Adrenal gland (tissue), 12 donors: ENCODE measurements around the gene CNKSR1. TPM values are rescaled to one million over a fixed set of nuclear protein-coding genes. Genes with fewer than 3 reads are reported as not detected.

Source experiments
- DNase-seq, 7 donors: peaks; one replicate each; pipeline ENCODE4 v3.0.0-alpha.2; 2019 to 2020
- H3K27ac ChIP-seq, 5 donors: fragments of 200-600 bp; sonication (generic) in 4 of 5; 1 replicate in 3 of 5; 2 replicates in 2 of 5; pipeline versions ENCODE4 v1.5.1 to v1.8.0; 2016 to 2020; ENCODE audit warnings: mild to moderate bottlenecking in 1 of 5
- H3K27me3 ChIP-seq: fragments of 200-600 bp; 2 replicates; pipeline ENCODE4 v1.8.0; 2021
- H3K36me3 ChIP-seq, 2 donors: fragments of 200-600 bp; replicated peaks in 1 of 2; 1 replicate in 1 of 2; 2 replicates in 1 of 2; pipeline versions ENCODE4 v1.5.1 to v1.8.0; 2018 to 2022
- H3K4me1 ChIP-seq, 2 donors: fragments of 200-600 bp; replicated peaks in 1 of 2; 1 replicate in 1 of 2; 2 replicates in 1 of 2; pipeline versions ENCODE4 v1.5.1 to v1.8.0; 2018 to 2021
- H3K4me3 ChIP-seq, 4 donors: fragments of 200-600 bp; sonication (generic) in 3 of 4; one replicate each; pipeline ENCODE4 v1.5.1; 2016 to 2018
- H3K9me3 ChIP-seq, 3 donors: fragments of 200-600 bp; sonication (generic) in 1 of 3; replicated peaks in 1 of 3; 1 replicate in 2 of 3; 2 replicates in 1 of 3; pipeline versions ENCODE4 v1.5.1 to v1.8.0; 2016 to 2021
- CTCF ChIP-seq, 6 experiments: fragments of 450-650 bp in 4 of 6; fragments of 200-600 bp in 2 of 6; sonication (generic) in 1 of 6; IDR thresholded peaks; 1 replicate in 5 of 6; 2 replicates in 1 of 6; pipeline versions ENCODE4 v1.5.1 to v1.8.0; 2016 to 2021; ENCODE audit warnings: antibody characterized with exemption in 6 of 6, mild to moderate bottlenecking in 2 of 6, moderate library complexity in 1 of 6
- POLR2A ChIP-seq, 2 donors: fragments of 450-650 bp; IDR thresholded peaks; one replicate each; pipeline ENCODE4 v1.6.1; 2017; ENCODE audit warnings: antibody characterized with exemption in 2 of 2, mild to moderate bottlenecking in 2 of 2, moderate library complexity in 1 of 2
- WGBS, 4 donors: extraction: QIAGEN DNeasy Blood & Tissue Kit in 2 of 4; methylation state at CpG; one replicate each; pipeline versions ENCODE4 v1.1.5 to v1.1.7; 2013 to 2017; 5-methylcytosine and 5-hydroxymethylcytosine counted together
- intact Hi-C, 2 donors: fragments of 100-400 bp; cut with DNase I; formaldehyde crosslinking; loops; one replicate each; pipeline versions ENCODE4 v1.14.1 to v1.15.0; 2022 to 2023
- polyA plus RNA-seq, 3 donors: library from polyadenylated mRNA; stranded (reverse); fragments of 200-250 nt in 2 of 3; fragments of 350-450 nt in 1 of 3; fragmentation: Illumina TruSeq in 1 of 3; extraction: RNeasy Lipid Tissue Mini Kit (QIAGEN cat#74804) in 1 of 3; gene quantifications; one replicate each; pipeline ENCODE4 v1.2.3, GENCODE V29; 2013 to 2014
- total RNA-seq, 9 donors: library from RNA; depleted of rRNA in 4 of 9; stranded (reverse); fragments of >200 nt in 4 of 9; fragments of 120-200 nt in 1 of 9; fragmentation: NEBNext Ultra II Directional in 1 of 9; extraction: Animal tissue kit (Norgen Biotek cat#: 25700) in 1 of 9; gene quantifications; one replicate each; pipeline versions ENCODE4 v1.1.0 to v1.2.4, GENCODE V29; 2013 to 2023
- donor health status: healthy with polysubstance abuse.
- donor health status: Bipolar disorder and iron deficiency.
- donor health status: DM: yes; HTN: yes; CAD: no.
- donor health status: DM: no; HTN: no; CAD: no.
- donor health status: DM: no; HTN: no; CAD: no.
- donor health status: DM: yes; HTN: yes; CAD: no.

The CNKSR1 gene
- total and polyA plus RNA-seq, 12 donors = 0.17 to 2.1 (median 0.35) TPM; not detected in 4

GRCh38 chr1:26190373-26190987, 13.2 kb downstream of the CNKSR1 start, which contains the start of gene CATSPER4:
Gene CATSPER4 (plus strand): TSS chr1:26190602. CDS start chr1:26190628, 26 bp downstream.
- no peak within 1 kb of the TSS for H3K27ac ChIP-seq
- H3K4me1 ChIP-seq = no peaks in the 10 kb centered on the region
- TF ChIP-seq POLR2A (IDR thresholded peaks at IDR 0.05) = no peak
- TF ChIP-seq CTCF (IDR thresholded peaks at IDR 0.05) = no peak
- no peaks in the 10 kb centered on the region for H3K9me3 ChIP-seq
- H3K27me3 ChIP-seq = no peaks in the 10 kb centered on the region
- intact Hi-C loops = no loop called here
- 50 to 69% (median 60%) methylated on average over 16 of the region's 16 CpGs for WGBS, 4 donors
- no peak for DNase-seq
- no peak within 1 kb of the TSS for H3K4me3 ChIP-seq
- H3K36me3 ChIP-seq = no peaks in the 10 kb centered on the region

GRCh38 chr1:26191739-26192138, 14.4 kb downstream of the CNKSR1 start:
- Histone ChIP-seq H3K27me3 (no peaks in the 10 kb centered on the region), H3K4me3 (no peak overlapping the region), H3K36me3 (no peaks in the 10 kb centered on the region), H3K4me1 (no peaks in the 10 kb centered on the region), H3K9me3 (no peaks in the 10 kb centered on the region), H3K27ac (no peak overlapping the region)
- TF ChIP-seq POLR2A (IDR thresholded peaks at IDR 0.05) (no peak), CTCF (IDR thresholded peaks at IDR 0.05) (no peak)
- 46 to 78% (median 59%) methylated on average over 3 of the region's 3 CpGs for WGBS, 4 donors
- intact Hi-C loops = no loop called here
- DNase-seq = no peak

GRCh38 chr1:26195805-26196204, 18.5 kb downstream of the CNKSR1 start:
- intact Hi-C loops = no loop called here

GRCh38 chr1:26197301-26197700, 20.0 kb downstream of the CNKSR1 start:
- intact Hi-C loops = no loop called here
- Histone ChIP-seq H3K4me1 (no peaks in the 10 kb centered on the region), H3K27me3 (no peaks in the 10 kb centered on the region), H3K36me3 (no peaks in the 10 kb centered on the region), H3K27ac (no peak overlapping the region), H3K9me3 (no peaks in the 10 kb centered on the region), H3K4me3 (no peak overlapping the region)
- DNase-seq = no peak
- TF ChIP-seq CTCF (IDR thresholded peaks at IDR 0.05) (no peak), POLR2A (IDR thresholded peaks at IDR 0.05) (no peak)
- WGBS, 4 donors = 71 to 88% (median 87%) methylated on average over 3 of the region's 3 CpGs

More at GRCh38 chr1:26195805-26196204, 18.5 kb downstream of the CNKSR1 start:
- H3K4me3 ChIP-seq = no peak overlapping the region
- no peaks in the 10 kb centered on the region for H3K36me3 ChIP-seq
- TF ChIP-seq POLR2A (IDR thresholded peaks at IDR 0.05) = no peak
- no peak for TF ChIP-seq CTCF (IDR thresholded peaks at IDR 0.05)
- H3K27ac ChIP-seq = no peak overlapping the region
- 55 to 81% (median 71%) methylated on average over 3 of the region's 3 CpGs for WGBS, 4 donors
- no peaks in the 10 kb centered on the region for H3K4me1 ChIP-seq
- H3K27me3 ChIP-seq = no peaks in the 10 kb centered on the region
- no peaks in the 10 kb centered on the region for H3K9me3 ChIP-seq
- DNase-seq = no peak
